AG04449 (cell line): ENCODE results near the gene LIMA1.
"Not testable (repeated sequence)": the region's sequence is repeated elsewhere in the genome, so short reads cannot be mapped to it uniquely, and the experiment has no call there.

Source experiments
- CTCF ChIA-PET: fragments of 350-600 bp; formaldehyde crosslinking; extraction: SDS; loops from one replicate; lab custom pipeline; 2021; ENCODE audit warnings: antibody characterized with exemption; lab: Yijun Ruan, JAX
- POLR2A ChIA-PET: fragments of 400-600, 350-600 bp; formaldehyde crosslinking; extraction: SDS; loops from one replicate; lab custom pipeline; 2020; ENCODE audit warnings: antibody characterized with exemption, inconsistent platforms; lab: Yijun Ruan, JAX
- DNase-seq: peaks from one replicate; pipeline ENCODE4 v3.0.0-alpha.2; 2010; ENCODE audit warnings: low read depth, low spot score
- H3K4me3 ChIP-seq: 2 replicates; pipeline ENCODE4 v1.5.1; 2011; ENCODE audit warnings: low read depth, mild to moderate bottlenecking, control low read depth, low read length
- CTCF ChIP-seq: IDR thresholded peaks from one replicate; pipeline ENCODE4 v1.5.1; 2011; ENCODE audit warnings: mild to moderate bottlenecking, moderate library complexity, low read length, control low read depth, inconsistent platforms; ENCODE audit not compliant: insufficient read depth; ENCODE audit errors: missing control alignments

LIMA1 gene

DNA sequence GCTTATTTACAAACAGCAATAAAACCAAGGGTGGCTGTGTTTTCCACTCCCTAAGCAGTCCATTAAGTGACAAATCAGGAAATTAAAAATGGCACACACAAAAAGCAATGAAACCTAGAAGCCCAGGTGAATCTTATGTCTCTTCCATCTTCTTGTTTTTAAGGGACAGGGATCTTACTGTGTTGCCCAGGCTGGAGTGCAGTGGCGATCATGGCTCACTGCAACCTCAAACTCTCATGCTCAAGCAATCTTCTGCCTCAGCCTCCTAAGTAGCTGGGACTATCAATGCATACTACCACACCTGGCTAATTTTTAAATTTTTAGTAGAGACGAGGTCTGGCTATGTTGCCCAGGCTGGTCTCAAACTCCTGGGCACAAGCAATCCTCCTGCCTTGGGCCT is 63.8 kb downstream of the LIMA1 start:
- ChIA-PET POLR2A (interaction anchor here (2.4 kb wide), 1 partner anchor 23 kb away, joined by 15 read pairs; no protein-coding TSS in a partner anchor), CTCF (interaction anchor here (1.1 to 4.2 kb wide), 4 partner anchors 10 to 109 kb away, joined by 3 to 16 read pairs (median 8); no protein-coding TSS in a partner anchor)
- no peak for DNase-seq
- peak overlapping the region; percentile 96 for H3K4me3 ChIP-seq
- TF ChIP-seq CTCF = no peak

DNA sequence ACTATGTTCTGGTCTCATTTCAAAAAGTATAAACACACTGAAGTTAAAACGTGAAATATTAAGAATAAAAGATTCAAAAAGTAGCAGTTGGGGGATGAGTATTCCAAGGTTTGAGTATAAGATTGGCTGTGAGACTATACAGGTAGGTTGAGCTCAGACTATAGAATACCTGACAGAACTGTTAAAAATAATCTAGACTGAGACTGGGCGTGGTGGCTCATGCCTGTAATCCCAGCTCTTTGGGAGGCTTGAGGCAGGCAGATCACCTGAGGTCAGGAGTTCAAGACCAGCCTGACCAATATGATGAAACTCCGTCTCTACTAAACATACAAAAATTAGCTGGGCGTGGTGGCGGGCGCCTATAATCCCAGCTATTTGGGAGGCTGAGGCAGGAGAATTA is 64.3 kb downstream of the LIMA1 start:
- CTCF ChIA-PET = interaction anchor here (1.1 to 4.2 kb wide), 4 partner anchors 9 to 108 kb away, joined by 3 to 16 read pairs (median 8); no protein-coding TSS in a partner anchor
- POLR2A ChIA-PET = interaction anchor here (0.7 kb wide), 1 partner anchor 766 kb away, joined by 3 read pairs; no protein-coding TSS in a partner anchor
- not testable (repeated sequence) for DNase-seq
- peak overlapping the region; percentile 96 for H3K4me3 ChIP-seq

DNA sequence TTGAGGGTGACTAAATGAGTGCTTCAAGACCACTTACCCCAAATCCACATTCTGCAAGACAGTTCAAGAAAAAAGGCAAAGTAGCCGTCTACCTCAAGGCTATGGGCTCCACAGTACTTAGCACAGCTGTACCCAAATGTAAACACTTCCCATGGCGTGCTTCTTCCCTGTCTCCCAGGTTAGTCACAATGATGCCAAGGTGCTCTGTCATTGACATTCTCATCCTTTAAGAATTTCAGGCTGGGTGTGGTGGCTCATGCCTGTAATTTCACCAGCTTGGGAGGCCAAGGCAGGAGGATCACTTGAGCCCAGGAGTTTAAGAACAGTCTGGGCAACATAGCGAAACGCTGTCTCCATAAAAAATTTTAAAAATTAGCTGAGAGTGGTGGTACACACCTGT is 64.9 kb downstream of the LIMA1 start:
- H3K4me3 ChIP-seq = peak overlapping the region; percentile 96
- ChIA-PET CTCF (interaction anchor here (1.1 to 4.2 kb wide), 4 partner anchors 9 to 108 kb away, joined by 3 to 16 read pairs (median 8); no protein-coding TSS in a partner anchor), POLR2A (interaction anchor here (0.7 kb wide), 1 partner anchor 766 kb away, joined by 3 read pairs; no protein-coding TSS in a partner anchor)
- DNase-seq = no peak
- TF ChIP-seq CTCF = no peak

GRCh38 chr12:50217202-50217601 is 66.1 kb downstream of the LIMA1 start:
- ChIA-PET CTCF (interaction anchor here (3.1 kb wide), 1 partner anchor 98 kb away, joined by 16 read pairs; no protein-coding TSS in a partner anchor), POLR2A (no interaction called here)
- TF ChIP-seq CTCF = no peak
- DNase-seq = no peak
- peak overlapping the region; percentile 32 for H3K4me3 ChIP-seq

DNA sequence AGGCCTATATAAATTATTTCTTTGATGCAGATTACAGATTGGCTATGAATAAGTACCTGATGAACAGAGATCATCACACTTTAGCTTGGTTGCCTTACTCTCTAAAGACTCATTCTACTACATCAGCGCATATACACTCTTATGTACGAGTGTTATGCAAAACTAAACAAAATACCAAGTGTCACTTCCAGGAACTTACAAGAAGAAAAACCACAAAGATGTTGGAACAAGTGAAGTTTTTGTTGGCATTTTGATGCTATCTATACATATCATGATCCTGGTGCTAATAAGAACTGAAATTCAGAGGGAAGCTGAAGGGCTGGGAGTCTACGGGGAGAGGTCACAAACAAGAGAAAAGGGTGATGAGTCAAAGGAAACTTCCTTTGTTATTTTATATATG is 68.3 kb downstream of the LIMA1 start:
- H3K4me3 ChIP-seq = no peak overlapping the region; the same call in 1 of the 2 replicates
- ChIA-PET CTCF (interaction anchor here (0.8 to 5.3 kb wide), 3 partner anchors 16 to 235 kb away, joined by 3 to 33 read pairs (median 3); no protein-coding TSS in a partner anchor), POLR2A (no interaction called here)
- no peak for TF ChIP-seq CTCF
- no peak for DNase-seq

DNA sequence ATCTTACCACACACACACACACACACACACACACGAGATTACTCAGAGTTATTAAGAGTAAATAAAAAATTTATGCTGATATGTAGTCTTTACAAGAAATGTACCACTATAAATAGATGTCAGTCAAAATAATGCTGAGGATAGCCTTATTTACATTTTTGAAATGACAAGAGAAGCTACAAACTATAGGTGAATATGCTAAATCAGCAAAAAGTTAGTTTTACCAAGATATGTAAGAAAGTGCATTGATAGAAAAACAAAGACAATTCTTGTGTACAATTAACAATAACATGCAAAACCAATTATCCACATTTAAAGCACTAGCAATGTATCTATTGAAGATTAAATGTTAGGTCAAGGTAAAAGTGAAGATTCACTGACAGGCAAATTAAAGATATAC is 69.3 kb downstream of the LIMA1 start:
- no peak overlapping the region for H3K4me3 ChIP-seq
- POLR2A ChIA-PET = interaction anchor here (3.5 kb wide), 1 partner anchor 8 kb away, joined by 25 read pairs; no protein-coding TSS in a partner anchor
- DNase-seq = no peak
- CTCF ChIA-PET = interaction anchor here (1.2 to 5.3 kb wide), 5 partner anchors 15 to 269 kb away, joined by 3 to 33 read pairs (median 5); no protein-coding TSS in a partner anchor
- TF ChIP-seq CTCF = no peak
